Measurements from ENCODE around the gene SLC25A11.
"Not testable (repeated sequence)": the region's sequence is repeated elsewhere in the genome, so short reads cannot be mapped to it uniquely, and the experiment has no call there.

SLC25A11 gene

GRCh38 chr17:4920351-4921048, 19.3 kb downstream of the SLC25A11 start:
- no peak for TF ChIP-seq CTCF (IDR thresholded peaks at IDR 0.05; ENCODE audit: control insufficient read depth, insufficient read depth, low read depth, low read length, missing control alignments)
- no peak for DNase-seq (ENCODE audit: low read depth)
- no peak overlapping the region for H3K4me3 ChIP-seq (ENCODE audit: control insufficient read depth, low read depth, low read length)

- no peak for DNase-seq (ENCODE audit: low read depth)
- no peak overlapping the region for H3K4me3 ChIP-seq (ENCODE audit: control insufficient read depth, low read depth, low read length)
- no peak for TF ChIP-seq CTCF (IDR thresholded peaks at IDR 0.05; ENCODE audit: control insufficient read depth, insufficient read depth, low read depth, low read length, missing control alignments)
Observed at GRCh38 chr17:4919511-4920047, 20.3 kb downstream of the SLC25A11 start.

GRCh38 chr17:4914551-4914950, 25.3 kb downstream of the SLC25A11 start:
- not testable (repeated sequence) for H3K4me3 ChIP-seq (ENCODE audit: control insufficient read depth, low read depth, low read length); DNase-seq (ENCODE audit: low read depth)

DNA sequence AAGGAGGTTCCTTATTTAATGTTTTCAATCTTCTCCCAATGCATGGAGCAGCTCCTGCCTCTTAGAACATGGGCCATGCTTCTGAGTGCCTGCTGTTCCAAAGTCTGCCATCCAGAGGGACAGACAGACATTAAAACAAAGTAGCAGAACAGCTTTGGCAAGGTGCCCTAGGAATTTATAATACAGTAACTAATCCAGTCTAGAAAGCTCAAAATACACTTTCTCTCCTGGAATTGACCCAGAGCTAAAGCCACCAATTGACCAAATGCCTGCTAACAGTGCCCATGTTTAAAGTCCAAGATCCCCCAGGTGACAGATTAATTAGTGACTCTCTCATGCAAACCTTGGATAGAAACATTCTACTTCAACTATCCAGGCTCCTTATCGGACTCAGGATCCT, 25.9 kb downstream of the SLC25A11 start:
- no peak overlapping the region for H3K4me3 ChIP-seq (ENCODE audit: control insufficient read depth, low read depth, low read length)
- no peak for DNase-seq (ENCODE audit: low read depth)
- no peak for TF ChIP-seq CTCF (IDR thresholded peaks at IDR 0.05; ENCODE audit: control insufficient read depth, insufficient read depth, low read depth, low read length, missing control alignments)

GRCh38 chr17:4908711-4909496, 30.9 kb downstream of the SLC25A11 start:
- H3K4me3 ChIP-seq (ENCODE audit: control insufficient read depth, low read depth, low read length), result no peak overlapping the region
- peak; percentile 87 for TF ChIP-seq CTCF (IDR thresholded peaks at IDR 0.05; ENCODE audit: control insufficient read depth, insufficient read depth, low read depth, low read length, missing control alignments)
- DNase-seq (ENCODE audit: low read depth), result peak; percentile 85

DNA sequence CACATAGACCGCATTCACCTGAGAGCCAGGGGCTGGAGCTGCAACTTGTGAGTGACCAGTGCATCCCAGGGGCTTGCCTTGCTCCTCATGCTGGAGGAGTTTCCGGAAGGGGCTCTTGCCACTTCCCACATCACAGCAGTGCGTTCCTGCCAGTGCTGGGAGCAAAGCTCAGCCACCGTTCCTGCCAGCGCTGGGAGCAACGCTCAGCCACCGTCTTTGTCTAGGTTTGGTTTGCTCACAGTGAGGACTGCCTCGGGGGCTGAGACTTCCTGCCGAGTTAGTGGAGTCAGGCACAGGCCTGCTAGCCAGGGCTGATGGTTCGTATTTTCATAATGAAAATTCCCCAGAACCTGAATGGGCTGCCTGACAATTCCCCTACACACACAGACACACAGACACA, 31.5 kb downstream of the SLC25A11 start:
- TF ChIP-seq CTCF (IDR thresholded peaks at IDR 0.05; ENCODE audit: control insufficient read depth, insufficient read depth, low read depth, low read length, missing control alignments), result no peak
- no peak overlapping the region for H3K4me3 ChIP-seq (ENCODE audit: control insufficient read depth, low read depth, low read length)

GRCh38 chr17:4906642-4907041, 33.2 kb downstream of the SLC25A11 start:
- not testable (repeated sequence) for H3K4me3 ChIP-seq (ENCODE audit: control insufficient read depth, low read depth, low read length); DNase-seq (ENCODE audit: low read depth)

More for the DNA sequence above, 31.5 kb downstream of the SLC25A11 start:
- DNase-seq (ENCODE audit: low read depth), result no peak
